Activated B cell treated with CpG ODN at 0.5 μM for 24 hours (primary cell): ENCODE measurements around the gene GRM5. TPM values are rescaled to one million over a fixed set of nuclear protein-coding genes. Genes with fewer than 3 reads are reported as not detected.
"Not testable (repeated sequence)": the region's sequence is repeated elsewhere in the genome, so short reads cannot be mapped to it uniquely, and the experiment has no call there.

Experiments
- ATAC-seq: fragments of 200-7000 bp; cut with Tn5 transposase; one replicate; pipeline ENCODE4 v1.10.0; 2021; ENCODE audit warnings: low read depth, mild to moderate bottlenecking, moderate library complexity
- CTCF ChIA-PET: fragments of 350-600 bp; sonication (Branson Sonifier 250); formaldehyde crosslinking; loops from one replicate; lab custom pipeline; 2021; ENCODE audit warnings: antibody characterized with exemption; lab: Charles Lee
- POLR2A ChIA-PET: fragments of 350-600 bp; sonication (Branson Sonifier 250); formaldehyde crosslinking; loops from one replicate; lab custom pipeline; 2021; ENCODE audit warnings: antibody characterized with exemption; lab: Charles Lee
- DNase-seq: peaks from one replicate; pipeline ENCODE4 v3.0.0; 2022
- H3K27ac Mint-ChIP-seq: one replicate; pipeline ENCODE4 v1.8.0; 2020; ENCODE audit warnings: mixed read lengths
- H3K27me3 Mint-ChIP-seq: one replicate; pipeline ENCODE4 v1.8.0; 2021; ENCODE audit warnings: mixed read lengths
- H3K36me3 Mint-ChIP-seq: one replicate; pipeline ENCODE4 v1.8.0; 2021; ENCODE audit warnings: low read depth, mixed read lengths
- H3K4me1 Mint-ChIP-seq: one replicate; pipeline ENCODE4 v1.8.0; 2021; ENCODE audit warnings: mixed read lengths
- H3K4me3 Mint-ChIP-seq: one replicate; pipeline ENCODE4 v1.8.0; 2020; ENCODE audit warnings: mild to moderate bottlenecking, mixed read lengths
- H3K9me3 Mint-ChIP-seq: one replicate; pipeline ENCODE4 v1.8.0; 2020; ENCODE audit warnings: mixed read lengths
- CTCF ChIP-seq: fragments of 200-600 bp; IDR thresholded peaks from one replicate; pipeline ENCODE4 v1.8.0; 2022; ENCODE audit warnings: antibody characterized with exemption, mild to moderate bottlenecking
- intact Hi-C: fragments of 100-400 bp; cut with micrococcal nuclease; formaldehyde crosslinking; loops from one replicate; pipeline ENCODE4 v1.15.1; 2024
- total RNA-seq: library from RNA; stranded (reverse); gene quantifications from 2 replicates; pipeline ENCODE4 v1.2.3, GENCODE V29; 2022

GRM5 gene
- total RNA-seq, 1 donor from 2014 or later, result not detected

- Mint-ChIP-seq H3K27me3 (no peaks in the 10 kb centered on the region), H3K27ac (no peak overlapping the region), H3K36me3 (no peaks in the 10 kb centered on the region), H3K9me3 (no peaks in the 10 kb centered on the region), H3K4me3 (no peak overlapping the region), H3K4me1 (no peaks in the 10 kb centered on the region)
- DNase-seq (no peak), ATAC-seq (no peak)
- ChIA-PET CTCF (no interaction called here), POLR2A (no interaction called here)
- intact Hi-C loops, result no loop called here
- no peak for TF ChIP-seq CTCF
These were observed 50.2 kb downstream of the GRM5 start for GRCh38 chr11:89015614-89016013.

- H3K27ac Mint-ChIP-seq, H3K36me3 Mint-ChIP-seq, H3K4me1 Mint-ChIP-seq, H3K9me3 Mint-ChIP-seq, ATAC-seq, CTCF ChIA-PET, intact Hi-C loops, POLR2A ChIA-PET, H3K4me3 Mint-ChIP-seq, DNase-seq, H3K27me3 Mint-ChIP-seq: not testable (repeated sequence)
These were observed 64.9 kb downstream of the GRM5 start for GRCh38 chr11:89000852-89001251.

GRCh38 chr11:88979641-88980040 lies 86.1 kb downstream of the GRM5 start:
- intact Hi-C loops, result no loop called here
- H3K4me3 Mint-ChIP-seq, result no peak overlapping the region
- no peaks in the 10 kb centered on the region for H3K36me3 Mint-ChIP-seq
- ATAC-seq, result no peak
- no peak overlapping the region for H3K27ac Mint-ChIP-seq
- H3K9me3 Mint-ChIP-seq, result peaks cover 2% of the 10 kb centered on the region
- no peaks in the 10 kb centered on the region for H3K27me3 Mint-ChIP-seq
- POLR2A ChIA-PET, result no interaction called here
- DNase-seq, result no peak
- CTCF ChIA-PET, result no interaction called here
- no peak for TF ChIP-seq CTCF
- no peaks in the 10 kb centered on the region for H3K4me1 Mint-ChIP-seq

GRCh38 chr11:88978992-88979391 lies 86.8 kb downstream of the GRM5 start:
- H3K4me3 Mint-ChIP-seq, POLR2A ChIA-PET, CTCF ChIA-PET, intact Hi-C loops, ATAC-seq, DNase-seq, H3K27ac Mint-ChIP-seq, H3K27me3 Mint-ChIP-seq, H3K4me1 Mint-ChIP-seq, H3K9me3 Mint-ChIP-seq, H3K36me3 Mint-ChIP-seq: not testable (repeated sequence)

- intact Hi-C loops, H3K27me3 Mint-ChIP-seq, POLR2A ChIA-PET, H3K4me1 Mint-ChIP-seq, H3K9me3 Mint-ChIP-seq, H3K4me3 Mint-ChIP-seq, H3K36me3 Mint-ChIP-seq, H3K27ac Mint-ChIP-seq, CTCF ChIA-PET, ATAC-seq, DNase-seq: not testable (repeated sequence)
These were observed 90.3 kb downstream of the GRM5 start for GRCh38 chr11:88975441-88975840.

- no peaks in the 10 kb centered on the region for H3K4me1 Mint-ChIP-seq
- no peaks in the 10 kb centered on the region for H3K36me3 Mint-ChIP-seq
- H3K27me3 Mint-ChIP-seq, result no peaks in the 10 kb centered on the region
- H3K9me3 Mint-ChIP-seq, result no peaks in the 10 kb centered on the region
- TF ChIP-seq CTCF, result no peak
- no peak for DNase-seq
- no peak for ATAC-seq
- POLR2A ChIA-PET, result no interaction called here
- no peak overlapping the region for H3K27ac Mint-ChIP-seq
- H3K4me3 Mint-ChIP-seq, result no peak overlapping the region
- intact Hi-C loops, result no loop called here
- CTCF ChIA-PET, result no interaction called here
These were observed 93.6 kb downstream of the GRM5 start for GRCh38 chr11:88972210-88972609.

- H3K36me3 Mint-ChIP-seq, CTCF ChIA-PET, H3K27ac Mint-ChIP-seq, ATAC-seq, H3K27me3 Mint-ChIP-seq, H3K9me3 Mint-ChIP-seq, DNase-seq, H3K4me1 Mint-ChIP-seq, intact Hi-C loops, POLR2A ChIA-PET, H3K4me3 Mint-ChIP-seq: not testable (repeated sequence)
These were observed 104.2 kb downstream of the GRM5 start for GRCh38 chr11:88961621-88962020.

- H3K4me1 Mint-ChIP-seq, intact Hi-C loops, ATAC-seq, POLR2A ChIA-PET, H3K27me3 Mint-ChIP-seq, H3K4me3 Mint-ChIP-seq, H3K9me3 Mint-ChIP-seq, DNase-seq, H3K27ac Mint-ChIP-seq, H3K36me3 Mint-ChIP-seq, CTCF ChIA-PET: not testable (repeated sequence)
These were observed 105.9 kb downstream of the GRM5 start for GRCh38 chr11:88959857-88960256.
